ENCODE data around the gene MIER2.

MIER2 gene

DNA sequence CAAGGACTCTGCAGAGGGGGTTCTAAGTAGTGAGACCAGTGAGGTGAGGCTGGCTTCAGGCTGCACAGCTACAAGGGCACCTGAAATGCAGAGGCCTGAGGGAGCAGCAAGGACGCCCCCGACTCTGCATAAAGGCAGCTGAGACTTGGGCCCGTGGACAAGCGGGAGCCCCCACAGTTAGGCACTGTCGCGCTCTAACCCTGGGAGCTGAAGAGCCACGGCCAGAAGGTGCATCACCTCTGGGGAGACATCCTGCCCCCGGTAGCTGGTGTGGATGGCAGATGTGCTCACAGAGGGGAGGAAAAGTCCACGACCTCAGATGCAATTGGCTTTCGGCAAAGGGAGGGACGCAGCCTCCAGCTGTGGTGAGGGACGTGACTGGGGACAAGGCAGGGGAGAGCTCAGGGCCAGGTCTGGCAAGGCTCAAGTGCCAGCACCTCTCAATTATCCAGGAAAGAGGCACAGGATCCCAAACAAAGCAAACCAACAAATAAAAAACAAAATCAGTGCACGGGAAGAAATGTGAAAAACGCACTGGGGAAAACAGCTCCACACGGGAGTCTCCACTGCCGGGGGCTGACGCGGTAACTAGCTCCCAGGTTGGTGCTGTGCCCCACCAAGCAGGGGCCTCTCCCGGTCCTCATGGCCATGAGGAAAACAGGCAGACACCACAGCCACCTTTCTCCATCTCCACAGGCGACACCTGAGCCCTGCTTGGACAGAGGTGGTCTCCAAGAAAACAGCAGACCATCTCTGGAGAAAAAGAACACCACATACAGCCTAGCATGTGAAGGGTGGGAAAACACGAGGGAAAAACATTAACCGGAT is 30.4 kb downstream of the MIER2 start:
- no peak for ATAC-seq
- no peak for TF ChIP-seq ISL1 (CRISPR knock-in tag; IDR thresholded peaks at IDR 0.05)
- TF ChIP-seq, protein P1, sequence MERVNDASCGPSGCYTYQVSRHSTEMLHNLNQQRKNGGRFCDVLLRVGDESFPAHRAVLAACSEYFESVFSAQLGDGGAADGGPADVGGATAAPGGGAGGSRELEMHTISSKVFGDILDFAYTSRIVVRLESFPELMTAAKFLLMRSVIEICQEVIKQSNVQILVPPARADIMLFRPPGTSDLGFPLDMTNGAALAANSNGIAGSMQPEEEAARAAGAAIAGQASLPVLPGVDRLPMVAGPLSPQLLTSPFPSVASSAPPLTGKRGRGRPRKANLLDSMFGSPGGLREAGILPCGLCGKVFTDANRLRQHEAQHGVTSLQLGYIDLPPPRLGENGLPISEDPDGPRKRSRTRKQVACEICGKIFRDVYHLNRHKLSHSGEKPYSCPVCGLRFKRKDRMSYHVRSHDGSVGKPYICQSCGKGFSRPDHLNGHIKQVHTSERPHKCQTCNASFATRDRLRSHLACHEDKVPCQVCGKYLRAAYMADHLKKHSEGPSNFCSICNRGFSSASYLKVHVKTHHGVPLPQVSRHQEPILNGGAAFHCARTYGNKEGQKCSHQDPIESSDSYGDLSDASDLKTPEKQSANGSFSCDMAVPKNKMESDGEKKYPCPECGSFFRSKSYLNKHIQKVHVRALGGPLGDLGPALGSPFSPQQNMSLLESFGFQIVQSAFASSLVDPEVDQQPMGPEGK (CRISPR knock-in tag; IDR thresholded peaks at IDR 0.05; ENCODE audit: borderline replicate concordance), result no peak
- TF ChIP-seq GLIS3 (CRISPR knock-in tag; IDR thresholded peaks at IDR 0.05), result no peak
- no peak for TF ChIP-seq TCF4 (CRISPR knock-in tag; IDR thresholded peaks at IDR 0.05; ENCODE audit: borderline replicate concordance)
- no peak for TF ChIP-seq TOX (CRISPR knock-in tag; IDR thresholded peaks at IDR 0.05; ENCODE audit: borderline replicate concordance)
- TF ChIP-seq ZC3H10 (CRISPR knock-in tag; IDR thresholded peaks at IDR 0.05), result no peak
- TF ChIP-seq ARNTL (CRISPR knock-in tag; IDR thresholded peaks at IDR 0.05; ENCODE audit: borderline replicate concordance, low read depth), result no peak
- no peak for TF ChIP-seq OSR1 (CRISPR knock-in tag; IDR thresholded peaks at IDR 0.05)
- no peak for TF ChIP-seq ZNF8 (CRISPR knock-in tag; IDR thresholded peaks at IDR 0.05)
- no peak for TF ChIP-seq ZNF565 (CRISPR knock-in tag; conservative IDR thresholded peaks at IDR 0.05; ENCODE audit: low read depth)
- no peak for TF ChIP-seq ESRRG (CRISPR knock-in tag; IDR thresholded peaks at IDR 0.05)
- TF ChIP-seq RARB (CRISPR knock-in tag; IDR thresholded peaks at IDR 0.05), result no peak
- TF ChIP-seq SNAI2 (CRISPR knock-in tag; IDR thresholded peaks at IDR 0.05), result no peak
- TF ChIP-seq CSDC2 (CRISPR knock-in tag; IDR thresholded peaks at IDR 0.05), result no peak
- TF ChIP-seq, protein P2, sequence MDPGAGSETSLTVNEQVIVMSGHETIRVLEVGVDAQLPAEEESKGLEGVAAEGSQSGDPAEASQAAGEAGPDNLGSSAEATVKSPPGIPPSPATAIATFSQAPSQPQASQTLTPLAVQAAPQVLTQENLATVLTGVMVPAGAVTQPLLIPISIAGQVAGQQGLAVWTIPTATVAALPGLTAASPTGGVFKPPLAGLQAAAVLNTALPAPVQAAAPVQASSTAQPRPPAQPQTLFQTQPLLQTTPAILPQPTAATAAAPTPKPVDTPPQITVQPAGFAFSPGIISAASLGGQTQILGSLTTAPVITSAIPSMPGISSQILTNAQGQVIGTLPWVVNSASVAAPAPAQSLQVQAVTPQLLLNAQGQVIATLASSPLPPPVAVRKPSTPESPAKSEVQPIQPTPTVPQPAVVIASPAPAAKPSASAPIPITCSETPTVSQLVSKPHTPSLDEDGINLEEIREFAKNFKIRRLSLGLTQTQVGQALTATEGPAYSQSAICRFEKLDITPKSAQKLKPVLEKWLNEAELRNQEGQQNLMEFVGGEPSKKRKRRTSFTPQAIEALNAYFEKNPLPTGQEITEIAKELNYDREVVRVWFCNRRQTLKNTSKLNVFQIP (CRISPR knock-in tag; IDR thresholded peaks at IDR 0.05; ENCODE audit: borderline replicate concordance, low read depth), result no peak
- no peak for TF ChIP-seq ZFP30 (CRISPR knock-in tag; IDR thresholded peaks at IDR 0.05)
- TF ChIP-seq PPARA (CRISPR knock-in tag; IDR thresholded peaks at IDR 0.05; ENCODE audit: borderline replicate concordance), result no peak

DNA sequence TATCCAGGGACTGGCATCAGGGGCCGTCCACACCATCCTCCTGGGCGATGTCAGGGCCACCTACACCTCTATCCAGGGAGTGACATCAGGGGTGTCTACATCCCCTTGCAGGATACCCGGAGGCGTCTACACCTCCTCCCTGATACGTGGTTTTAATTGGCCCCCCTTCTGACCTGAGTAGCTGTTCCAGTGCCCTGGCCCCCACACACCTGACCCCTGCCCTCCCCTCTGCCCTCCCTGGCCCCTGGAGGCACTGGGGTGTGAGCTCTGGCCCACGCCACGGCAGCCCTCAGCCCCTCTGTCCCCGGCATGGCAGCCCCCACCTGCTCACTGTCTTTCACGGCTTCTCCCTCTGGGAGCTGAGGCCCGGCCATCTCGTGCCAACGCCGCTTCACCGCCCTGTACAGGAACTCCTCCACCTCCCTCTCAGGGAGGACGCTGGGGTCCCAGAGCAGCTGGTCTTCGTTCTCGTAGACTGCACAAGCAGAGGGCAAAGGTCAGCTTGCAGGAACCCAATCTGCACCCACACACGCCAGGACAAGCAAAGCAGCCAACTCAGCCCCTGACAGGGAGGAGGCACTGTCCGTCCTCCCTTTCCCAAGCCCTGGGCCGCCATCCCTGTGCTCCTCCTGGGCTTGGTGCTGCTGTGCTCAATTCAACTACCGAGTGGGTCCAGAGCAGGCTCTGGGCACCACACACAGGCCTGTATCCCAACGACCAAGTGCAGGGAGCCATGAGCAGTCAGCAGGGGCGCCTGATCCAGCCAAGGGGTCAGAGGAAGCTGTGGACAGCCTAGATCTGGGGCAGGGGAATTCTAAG is 31.2 kb downstream of the MIER2 start:
- no peak for ATAC-seq
- TF ChIP-seq ARNTL (CRISPR knock-in tag; IDR thresholded peaks at IDR 0.05; ENCODE audit: borderline replicate concordance, low read depth) (no peak), PPARA (CRISPR knock-in tag; IDR thresholded peaks at IDR 0.05; ENCODE audit: borderline replicate concordance) (no peak), TCF4 (CRISPR knock-in tag; IDR thresholded peaks at IDR 0.05; ENCODE audit: borderline replicate concordance) (no peak), SNAI2 (CRISPR knock-in tag; IDR thresholded peaks at IDR 0.05) (no peak)
- TF ChIP-seq, protein P2 (CRISPR knock-in tag; IDR thresholded peaks at IDR 0.05; ENCODE audit: borderline replicate concordance, low read depth), result no peak

DNA sequence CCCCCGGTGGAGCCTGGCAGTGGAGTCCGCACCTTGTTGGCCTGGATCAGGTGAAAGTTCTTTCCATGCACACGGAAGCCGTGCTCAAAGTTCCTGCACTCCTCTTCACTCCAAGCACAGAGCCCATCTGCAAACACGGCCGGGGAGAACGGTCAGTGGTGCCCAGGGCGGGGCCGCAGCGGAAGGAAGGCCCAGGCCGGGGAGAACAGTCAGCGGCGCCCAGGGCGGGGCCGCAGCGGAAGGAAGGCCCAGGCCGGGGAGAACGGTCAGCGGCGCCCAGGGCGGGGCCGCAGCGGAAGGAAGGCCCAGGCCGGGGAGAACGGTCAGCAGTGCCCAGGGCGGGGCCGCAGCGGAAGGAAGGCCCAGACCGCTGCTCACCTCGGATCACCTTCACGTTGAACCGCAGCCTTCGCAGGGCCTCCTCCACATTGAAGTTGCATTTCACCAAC is 32.8 kb downstream of the MIER2 start:
- no peak for ATAC-seq
- TF ChIP-seq TOX (CRISPR knock-in tag; IDR thresholded peaks at IDR 0.05; ENCODE audit: borderline replicate concordance) (no peak), ZNF70 (CRISPR knock-in tag; IDR thresholded peaks at IDR 0.05) (no peak), CSDC2 (CRISPR knock-in tag; IDR thresholded peaks at IDR 0.05) (no peak), ZNF565 (CRISPR knock-in tag; conservative IDR thresholded peaks at IDR 0.05; ENCODE audit: low read depth) (no peak), OSR1 (CRISPR knock-in tag; IDR thresholded peaks at IDR 0.05) (no peak), ZNF8 (CRISPR knock-in tag; IDR thresholded peaks at IDR 0.05) (no peak), PPARA (CRISPR knock-in tag; IDR thresholded peaks at IDR 0.05; ENCODE audit: borderline replicate concordance) (no peak), GLIS3 (CRISPR knock-in tag; IDR thresholded peaks at IDR 0.05) (no peak), RARB (CRISPR knock-in tag; IDR thresholded peaks at IDR 0.05) (no peak), TCF4 (CRISPR knock-in tag; IDR thresholded peaks at IDR 0.05; ENCODE audit: borderline replicate concordance) (no peak)
- TF ChIP-seq, protein P2 (CRISPR knock-in tag; IDR thresholded peaks at IDR 0.05; ENCODE audit: borderline replicate concordance, low read depth), result no peak
- TF ChIP-seq, protein P3, sequence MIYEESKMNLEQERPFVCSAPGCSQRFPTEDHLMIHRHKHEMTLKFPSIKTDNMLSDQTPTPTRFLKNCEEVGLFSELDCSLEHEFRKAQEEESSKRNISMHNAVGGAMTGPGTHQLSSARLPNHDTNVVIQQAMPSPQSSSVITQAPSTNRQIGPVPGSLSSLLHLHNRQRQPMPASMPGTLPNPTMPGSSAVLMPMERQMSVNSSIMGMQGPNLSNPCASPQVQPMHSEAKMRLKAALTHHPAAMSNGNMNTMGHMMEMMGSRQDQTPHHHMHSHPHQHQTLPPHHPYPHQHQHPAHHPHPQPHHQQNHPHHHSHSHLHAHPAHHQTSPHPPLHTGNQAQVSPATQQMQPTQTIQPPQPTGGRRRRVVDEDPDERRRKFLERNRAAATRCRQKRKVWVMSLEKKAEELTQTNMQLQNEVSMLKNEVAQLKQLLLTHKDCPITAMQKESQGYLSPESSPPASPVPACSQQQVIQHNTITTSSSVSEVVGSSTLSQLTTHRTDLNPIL (CRISPR knock-in tag; IDR thresholded peaks at IDR 0.05; ENCODE audit: low read depth), result no peak
- TF ChIP-seq, protein P4, sequence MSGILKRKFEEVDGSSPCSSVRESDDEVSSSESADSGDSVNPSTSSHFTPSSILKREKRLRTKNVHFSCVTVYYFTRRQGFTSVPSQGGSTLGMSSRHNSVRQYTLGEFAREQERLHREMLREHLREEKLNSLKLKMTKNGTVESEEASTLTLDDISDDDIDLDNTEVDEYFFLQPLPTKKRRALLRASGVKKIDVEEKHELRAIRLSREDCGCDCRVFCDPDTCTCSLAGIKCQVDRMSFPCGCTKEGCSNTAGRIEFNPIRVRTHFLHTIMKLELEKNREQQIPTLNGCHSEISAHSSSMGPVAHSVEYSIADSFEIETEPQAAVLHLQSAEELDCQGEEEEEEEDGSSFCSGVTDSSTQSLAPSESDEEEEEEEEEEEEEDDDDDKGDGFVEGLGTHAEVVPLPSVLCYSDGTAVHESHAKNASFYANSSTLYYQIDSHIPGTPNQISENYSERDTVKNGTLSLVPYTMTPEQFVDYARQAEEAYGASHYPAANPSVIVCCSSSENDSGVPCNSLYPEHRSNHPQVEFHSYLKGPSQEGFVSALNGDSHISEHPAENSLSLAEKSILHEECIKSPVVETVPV (CRISPR knock-in tag; IDR thresholded peaks at IDR 0.05), result no peak
